Suprapubic skin (tissue), 4 donors: Measurements from ENCODE around the gene USP40. TPM values are rescaled to one million over a fixed set of nuclear protein-coding genes. Genes with fewer than 3 reads are reported as not detected.

Source experiments
- DNase-seq, 2 donors: peaks; one replicate each; pipeline ENCODE4 v3.0.0-alpha.2; 2019; ENCODE audit warnings: low spot score in 2 of 2
- H3K27ac ChIP-seq: fragments of 200-600 bp; sonication (generic); one replicate; pipeline ENCODE4 v1.5.1; 2019
- H3K27me3 ChIP-seq: fragments of 200-600 bp; sonication (generic); one replicate; pipeline ENCODE4 v1.5.1; 2019
- H3K36me3 ChIP-seq: fragments of 200-600 bp; sonication (generic); one replicate; pipeline ENCODE4 v1.5.1; 2019
- H3K4me1 ChIP-seq: fragments of 200-600 bp; sonication (generic); one replicate; pipeline ENCODE4 v1.5.1; 2019
- H3K4me3 ChIP-seq: fragments of 200-600 bp; sonication (generic); one replicate; pipeline ENCODE4 v1.5.1; 2019; ENCODE audit warnings: mild to moderate bottlenecking
- H3K9me3 ChIP-seq: fragments of 200-600 bp; sonication (generic); one replicate; pipeline ENCODE4 v1.5.1; 2019
- CTCF ChIP-seq, 2 donors: fragments of 200-600 bp in 1 of 2; fragments of 450-650 bp in 1 of 2; sonication (generic) in 1 of 2; IDR thresholded peaks; one replicate each; pipeline ENCODE4 v1.5.1; 2016 to 2019; ENCODE audit warnings: antibody characterized with exemption in 2 of 2, mild to moderate bottlenecking in 1 of 2, moderate library complexity in 1 of 2
- EP300 ChIP-seq: sonication (generic); formaldehyde crosslinking; IDR thresholded peaks from one replicate; pipeline ENCODE4 v1.6.1; 2017; ENCODE audit warnings: antibody characterized with exemption
- POLR2A ChIP-seq, 2 donors: fragments of 450-650 bp; IDR thresholded peaks; one replicate each; pipeline ENCODE4 v1.6.1; 2017; ENCODE audit warnings: antibody characterized with exemption in 2 of 2, mild to moderate bottlenecking in 2 of 2, moderate library complexity in 2 of 2
- POLR2AphosphoS5 ChIP-seq, 3 donors: sonication (generic); formaldehyde crosslinking; IDR thresholded peaks; one replicate each; pipeline ENCODE4 v1.6.1; 2017; ENCODE audit warnings: antibody characterized with exemption in 3 of 3
- WGBS: methylation state at CpG from one replicate; pipeline ENCODE4 v1.1.5; 2018; 5-methylcytosine and 5-hydroxymethylcytosine counted together
- total RNA-seq, 4 donors: library from RNA; depleted of rRNA; stranded (reverse); fragments of >200 nt; gene quantifications; one replicate each; pipeline ENCODE4 v1.1.0, GENCODE V29; 2016

Gene USP40
- total RNA-seq, 4 donors from 2014 or later = 16.2 to 125 (median 40.1) TPM

- Histone ChIP-seq H3K27me3 (no peaks in the 10 kb centered on the region), H3K36me3 (peaks cover 37% of the 10 kb centered on the region), H3K4me1 (no peaks in the 10 kb centered on the region), H3K9me3 (no peaks in the 10 kb centered on the region), H3K27ac (no peak overlapping the region), H3K4me3 (no peak overlapping the region)
- 64% methylated on average over 8 of the region's 9 CpGs for WGBS
- TF ChIP-seq POLR2A (IDR thresholded peaks at IDR 0.05) (no peak), POLR2AphosphoS5 (IDR thresholded peaks at IDR 0.05) (no peak), CTCF (IDR thresholded peaks at IDR 0.05) (no peak), EP300 (no peak)
- peak in 1 of 2 donors; percentile 53 for DNase-seq
These were observed 127.4 kb downstream of the USP40 start for GRCh38 chr2:233439191-233439590.

- WGBS = 90% methylated on average over 15 of the region's 15 CpGs
- H3K27me3 ChIP-seq = no peaks in the 10 kb centered on the region
- DNase-seq = peak in 1 of 2 donors; percentile 24
- H3K4me3 ChIP-seq = no peak overlapping the region
- H3K27ac ChIP-seq = no peak overlapping the region
- TF ChIP-seq POLR2A (IDR thresholded peaks at IDR 0.05) (no peak), CTCF (IDR thresholded peaks at IDR 0.05) (no peak), POLR2AphosphoS5 (IDR thresholded peaks at IDR 0.05) (no peak), EP300 (no peak)
- H3K4me1 ChIP-seq = no peaks in the 10 kb centered on the region
- H3K36me3 ChIP-seq = peaks cover 37% of the 10 kb centered on the region
- no peaks in the 10 kb centered on the region for H3K9me3 ChIP-seq
These were observed 127.9 kb downstream of the USP40 start for GRCh38 chr2:233438573-233439147.

GRCh38 chr2:233437439-233437955, 129.1 kb downstream of the USP40 start:
- Histone ChIP-seq H3K9me3 (no peaks in the 10 kb centered on the region), H3K4me1 (no peaks in the 10 kb centered on the region), H3K36me3 (peaks cover 37% of the 10 kb centered on the region), H3K27ac (no peak overlapping the region), H3K4me3 (no peak overlapping the region), H3K27me3 (no peaks in the 10 kb centered on the region)
- TF ChIP-seq POLR2AphosphoS5 (IDR thresholded peaks at IDR 0.05) (no peak), POLR2A (IDR thresholded peaks at IDR 0.05) (no peak), CTCF (IDR thresholded peaks at IDR 0.05) (no peak), EP300 (no peak)
- WGBS = 86% methylated on average over 14 of the region's 14 CpGs
- DNase-seq = peak in 1 of 2 donors; percentile 46

- no peaks in the 10 kb centered on the region for H3K27me3 ChIP-seq
- no peak for TF ChIP-seq EP300
- TF ChIP-seq POLR2AphosphoS5 (IDR thresholded peaks at IDR 0.05) = no peak
- no peak for TF ChIP-seq POLR2A (IDR thresholded peaks at IDR 0.05)
- TF ChIP-seq CTCF (IDR thresholded peaks at IDR 0.05) = no peak
- peak; percentile 56 to 72 for DNase-seq
- H3K36me3 ChIP-seq = peaks cover 36% of the 10 kb centered on the region
- no peaks in the 10 kb centered on the region for H3K4me1 ChIP-seq
- no peak overlapping the region for H3K4me3 ChIP-seq
- no peak overlapping the region for H3K27ac ChIP-seq
- WGBS = 88% methylated on average over 13 of the region's 17 CpGs
- no peaks in the 10 kb centered on the region for H3K9me3 ChIP-seq
These were observed 129.7 kb downstream of the USP40 start for GRCh38 chr2:233436691-233437438.

GRCh38 chr2:233436191-233436581, 130.4 kb downstream of the USP40 start:
- 94% methylated on average over 8 of the region's 15 CpGs for WGBS
- TF ChIP-seq POLR2AphosphoS5 (IDR thresholded peaks at IDR 0.05) (no peak), EP300 (no peak), CTCF (IDR thresholded peaks at IDR 0.05) (no peak), POLR2A (IDR thresholded peaks at IDR 0.05) (no peak)
- DNase-seq = peak; percentile 43 to 59
- Histone ChIP-seq H3K4me3 (no peak overlapping the region), H3K27me3 (no peaks in the 10 kb centered on the region), H3K4me1 (no peaks in the 10 kb centered on the region), H3K36me3 (peaks cover 34% of the 10 kb centered on the region), H3K27ac (no peak overlapping the region), H3K9me3 (no peaks in the 10 kb centered on the region)
